Kidney tubule cell (primary cell): ENCODE measurements around the gene SUV39H2.
"Not testable (repeated sequence)": the region's sequence is repeated elsewhere in the genome, so short reads cannot be mapped to it uniquely, and the experiment has no call there.

ENCODE experiments used
- DNase-seq: peaks from one replicate; pipeline ENCODE4 v3.0.0-alpha.2; 2018; ENCODE audit warnings: low spot score

SUV39H2 gene, protein sequence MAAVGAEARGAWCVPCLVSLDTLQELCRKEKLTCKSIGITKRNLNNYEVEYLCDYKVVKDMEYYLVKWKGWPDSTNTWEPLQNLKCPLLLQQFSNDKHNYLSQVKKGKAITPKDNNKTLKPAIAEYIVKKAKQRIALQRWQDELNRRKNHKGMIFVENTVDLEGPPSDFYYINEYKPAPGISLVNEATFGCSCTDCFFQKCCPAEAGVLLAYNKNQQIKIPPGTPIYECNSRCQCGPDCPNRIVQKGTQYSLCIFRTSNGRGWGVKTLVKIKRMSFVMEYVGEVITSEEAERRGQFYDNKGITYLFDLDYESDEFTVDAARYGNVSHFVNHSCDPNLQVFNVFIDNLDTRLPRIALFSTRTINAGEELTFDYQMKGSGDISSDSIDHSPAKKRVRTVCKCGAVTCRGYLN

DNA sequence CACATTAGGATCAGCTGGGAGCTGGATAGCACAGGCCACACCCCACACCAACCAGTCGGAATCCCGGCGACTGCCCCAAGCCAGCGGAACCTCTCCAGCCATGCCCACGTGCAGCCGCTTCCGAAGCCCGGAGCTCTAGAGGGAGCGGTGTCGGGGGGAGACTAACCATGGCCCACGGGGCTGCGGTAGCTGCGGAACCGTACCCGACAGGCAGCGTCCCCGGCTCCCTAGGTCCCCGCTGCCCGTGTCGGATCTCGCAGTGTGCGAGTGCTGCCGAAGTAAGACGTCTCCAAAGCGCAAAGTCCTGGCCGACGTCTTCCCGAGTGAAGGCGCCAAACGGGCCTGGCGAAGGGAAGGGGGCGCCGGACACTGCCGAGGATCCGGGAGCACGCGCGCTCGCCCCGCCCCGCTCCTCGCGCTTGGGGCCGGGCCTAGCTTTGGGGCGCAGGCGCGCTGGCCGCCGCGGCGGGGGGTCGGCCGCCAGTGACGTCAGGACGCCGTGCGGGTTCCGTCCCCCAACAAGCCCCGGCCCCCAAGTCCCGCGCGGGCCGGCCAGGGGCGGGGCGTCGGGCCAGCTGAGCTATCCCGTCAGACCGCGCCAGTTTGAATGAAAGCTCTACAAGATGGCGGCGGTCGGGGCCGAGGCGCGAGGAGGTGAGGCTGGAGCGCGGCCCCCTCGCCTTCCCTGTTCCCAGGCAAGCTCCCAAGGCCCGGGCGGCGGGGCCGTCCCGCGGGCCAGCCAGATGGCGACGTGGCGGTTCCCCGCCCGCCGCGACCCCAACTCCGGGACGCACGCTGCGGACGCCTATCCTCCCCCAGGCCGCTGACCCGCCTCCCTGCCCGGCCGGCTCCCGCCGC is at the start of gene SUV39H2:
TSS of gene SUV39H2 (plus strand) at position 601 of the 858 bp plus-strand sequence. CDS start at position 624, 23 bp downstream.
- DNase-seq, result peak; percentile 96

DNA sequence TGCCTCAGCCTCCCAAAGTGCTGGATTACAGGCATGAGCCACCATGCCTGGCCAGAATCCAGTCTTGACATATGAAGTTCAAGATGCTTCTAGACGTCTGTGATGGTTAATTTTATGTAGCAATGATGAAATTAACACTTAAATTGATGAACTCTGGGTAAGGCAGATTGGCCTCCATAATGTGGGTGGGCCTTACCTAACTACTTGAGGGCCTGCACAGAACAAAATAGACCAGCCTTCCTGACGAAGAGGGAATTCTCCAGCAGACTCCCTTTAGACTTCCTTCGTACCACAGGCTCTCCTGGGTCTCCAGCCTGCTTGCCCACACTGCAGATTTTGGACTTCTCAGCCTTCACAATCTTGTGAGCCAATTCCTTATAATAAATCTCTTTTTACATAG is 45.6 kb upstream of the SUV39H2 start:
- no peak for DNase-seq

DNA sequence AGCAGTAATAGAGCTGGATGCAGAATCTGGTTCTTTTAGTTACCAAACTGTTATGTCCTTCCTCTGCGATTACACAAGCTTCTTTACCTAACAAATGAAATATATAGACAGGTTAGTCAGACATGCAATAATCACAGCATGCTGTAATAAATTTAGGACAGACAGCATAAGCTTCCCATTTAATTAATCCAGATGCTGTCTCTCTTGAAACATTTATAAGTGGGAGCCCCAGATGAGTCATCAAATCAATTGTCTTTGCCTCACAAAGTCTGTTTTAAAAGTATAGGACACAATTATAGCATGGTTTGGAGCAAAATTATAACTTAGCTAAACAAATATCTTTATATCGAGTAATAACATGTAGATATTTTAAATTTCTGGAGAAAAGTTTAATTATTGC is 42.5 kb upstream of the SUV39H2 start:
- DNase-seq, result no peak

DNA sequence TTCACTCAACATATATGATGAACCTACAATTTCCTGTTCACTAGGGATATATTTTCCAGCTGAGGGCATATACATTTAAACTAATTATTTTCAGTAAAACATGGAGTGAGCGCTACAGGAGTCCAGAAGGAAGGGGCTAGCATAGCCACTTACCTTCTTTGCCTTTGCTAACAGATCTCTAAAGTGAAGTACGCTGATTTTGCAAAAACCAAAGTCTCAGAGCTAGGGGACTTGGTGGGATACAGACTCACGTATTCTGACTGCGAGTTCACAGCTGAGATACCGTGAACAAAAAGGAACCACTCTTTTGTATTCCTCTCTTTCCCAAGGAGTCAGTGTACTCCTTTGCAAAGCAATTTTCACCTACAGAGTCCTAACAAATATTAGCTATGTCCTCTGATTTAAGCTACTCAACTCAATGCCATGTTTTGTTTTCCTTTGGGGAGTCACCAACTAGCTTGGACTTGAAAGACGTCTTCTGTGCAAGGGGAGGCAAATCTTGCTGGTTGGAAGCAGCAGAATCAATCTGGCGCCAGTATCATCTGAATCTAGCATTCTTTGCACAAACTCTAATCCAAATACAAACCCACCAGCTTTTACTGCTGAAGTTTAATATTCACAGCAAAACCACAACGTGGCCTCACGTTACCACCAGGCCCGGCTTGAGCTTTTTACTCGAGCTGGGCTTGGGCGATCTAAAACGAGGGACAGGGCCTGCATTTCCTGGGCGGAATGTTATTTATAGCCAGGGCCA is 41.5 kb upstream of the SUV39H2 start:
- DNase-seq, result no peak

DNA sequence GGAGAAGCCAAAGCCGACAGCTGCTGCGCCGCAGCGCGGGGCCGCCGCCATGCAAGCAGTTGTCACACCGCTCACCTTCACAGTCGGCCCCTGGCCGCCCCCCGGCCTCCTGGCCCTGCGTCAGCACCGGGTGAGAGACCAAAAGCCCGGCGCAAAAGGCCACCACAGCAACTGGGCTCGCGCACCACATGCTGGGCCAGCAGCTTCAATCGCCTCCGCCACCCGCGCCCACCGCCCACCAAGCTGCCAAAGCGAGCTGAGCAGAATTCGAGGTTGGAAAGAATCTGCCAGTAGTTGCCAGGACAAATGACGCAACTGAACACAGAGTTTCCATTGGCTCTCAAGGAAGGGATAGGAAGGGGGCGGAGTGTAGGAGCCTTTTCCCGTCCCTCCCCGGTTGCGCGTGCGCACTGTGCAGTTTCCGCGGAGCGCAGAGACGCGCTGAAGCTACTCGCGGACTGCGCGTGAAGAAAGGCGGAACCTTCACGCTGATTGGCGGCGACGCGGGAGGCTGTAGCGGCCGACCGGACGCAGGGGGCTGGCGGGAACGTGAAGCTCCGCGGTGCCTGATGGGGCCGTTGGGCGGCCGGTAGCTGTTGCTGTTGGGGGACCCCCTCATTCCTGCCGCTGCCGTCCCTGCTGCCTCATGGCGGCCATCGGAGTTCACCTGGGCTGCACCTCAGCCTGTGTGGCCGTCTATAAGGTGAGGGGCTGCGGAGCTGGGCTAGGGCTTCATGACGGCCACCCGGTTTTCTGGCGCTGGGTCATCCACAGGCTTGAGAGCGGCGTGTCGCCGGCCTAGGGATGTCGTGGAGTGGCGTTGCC is 40.7 kb upstream of the SUV39H2 start, which contains the start of the genes CDNF, HSPA14 and MSANTD7:
TSS of gene CDNF (minus strand) at position 281 of the 825 bp plus-strand sequence. CDS start at position 190, 91 bp downstream.
TSS of gene HSPA14 (plus strand) at position 550 of the 825 bp plus-strand sequence. CDS start at position 647, 97 bp downstream.
TSS of gene MSANTD7 (plus strand) at position 550 of the 825 bp plus-strand sequence. CDS start 3,979 bp downstream, outside the sequence.
- peak; percentile 100 for DNase-seq

DNA sequence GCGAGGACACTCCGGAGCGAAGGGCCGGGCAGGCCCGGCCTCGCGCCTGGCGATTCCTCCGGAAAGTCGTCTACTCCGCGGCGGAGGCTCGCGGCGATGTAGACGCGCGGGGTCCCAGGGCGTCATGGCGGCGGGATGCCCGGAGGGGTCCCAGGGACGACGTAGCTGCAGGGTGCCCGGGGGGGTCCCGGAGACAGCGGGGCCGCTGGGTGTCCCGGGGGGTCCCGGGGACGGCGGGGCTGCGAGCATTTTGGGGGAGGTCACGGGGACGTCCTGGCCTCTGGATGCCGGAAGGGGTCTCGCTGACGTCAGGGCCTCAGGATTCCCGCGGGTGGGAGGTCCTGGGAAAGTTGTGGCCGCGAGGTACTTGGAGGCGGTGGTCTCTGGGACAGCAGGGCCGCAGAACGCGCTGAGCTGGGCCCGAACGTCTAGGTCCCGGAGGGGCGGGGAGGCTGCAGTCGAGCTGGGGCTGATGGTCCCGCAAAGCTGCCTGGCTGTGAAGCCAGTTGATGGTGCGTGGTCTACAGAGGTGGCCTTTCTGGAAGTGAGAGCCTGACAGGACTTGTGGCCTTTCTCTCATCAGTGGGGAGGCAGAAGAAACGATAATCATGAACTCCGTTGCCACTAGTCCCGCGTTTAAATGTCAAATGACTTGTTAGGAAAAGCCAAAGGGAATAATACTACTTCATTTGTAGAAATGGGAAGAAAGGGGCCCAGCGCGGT is 39.9 kb upstream of the SUV39H2 start:
- peak; percentile 19 for DNase-seq

DNA sequence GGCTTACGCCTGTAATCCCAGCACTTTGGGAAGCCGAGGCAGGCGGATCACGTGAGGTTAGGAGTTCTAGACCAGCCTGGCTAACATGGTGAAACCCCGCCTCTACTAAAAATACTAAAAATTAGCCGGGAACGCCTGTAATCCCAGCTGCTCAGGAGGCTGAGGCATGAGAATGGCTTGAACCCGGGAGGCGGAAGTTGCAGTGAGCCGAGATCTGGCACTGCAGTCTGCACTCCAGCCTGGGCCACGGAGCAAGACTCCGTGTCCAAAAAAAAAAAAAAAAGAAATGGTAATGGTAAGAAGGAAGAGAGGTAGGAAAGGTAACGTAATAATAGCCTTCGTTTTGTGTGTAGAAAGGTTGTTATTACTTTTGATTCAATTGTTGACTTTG is 39.4 kb upstream of the SUV39H2 start:
- peak; percentile 43 for DNase-seq

DNA sequence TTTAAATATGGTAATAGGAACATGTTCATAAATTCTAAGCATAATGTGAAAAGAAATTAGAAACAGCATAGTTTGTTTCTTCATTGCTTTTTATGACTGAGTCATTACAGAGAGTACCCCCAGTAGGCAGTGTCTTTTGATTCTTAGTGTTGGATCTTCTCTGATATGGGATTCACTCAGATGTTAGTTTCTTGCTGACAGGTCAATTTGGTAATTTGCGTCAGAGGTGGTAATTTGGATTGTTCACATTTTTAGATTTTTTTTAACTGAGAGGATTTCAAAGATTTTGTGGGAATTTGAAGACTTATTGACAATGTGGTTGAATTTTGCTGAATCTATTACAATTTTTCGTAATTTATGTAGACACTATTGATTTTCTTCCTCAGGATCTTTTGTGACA is 38.5 kb upstream of the SUV39H2 start:
- DNase-seq, result no peak

DNA sequence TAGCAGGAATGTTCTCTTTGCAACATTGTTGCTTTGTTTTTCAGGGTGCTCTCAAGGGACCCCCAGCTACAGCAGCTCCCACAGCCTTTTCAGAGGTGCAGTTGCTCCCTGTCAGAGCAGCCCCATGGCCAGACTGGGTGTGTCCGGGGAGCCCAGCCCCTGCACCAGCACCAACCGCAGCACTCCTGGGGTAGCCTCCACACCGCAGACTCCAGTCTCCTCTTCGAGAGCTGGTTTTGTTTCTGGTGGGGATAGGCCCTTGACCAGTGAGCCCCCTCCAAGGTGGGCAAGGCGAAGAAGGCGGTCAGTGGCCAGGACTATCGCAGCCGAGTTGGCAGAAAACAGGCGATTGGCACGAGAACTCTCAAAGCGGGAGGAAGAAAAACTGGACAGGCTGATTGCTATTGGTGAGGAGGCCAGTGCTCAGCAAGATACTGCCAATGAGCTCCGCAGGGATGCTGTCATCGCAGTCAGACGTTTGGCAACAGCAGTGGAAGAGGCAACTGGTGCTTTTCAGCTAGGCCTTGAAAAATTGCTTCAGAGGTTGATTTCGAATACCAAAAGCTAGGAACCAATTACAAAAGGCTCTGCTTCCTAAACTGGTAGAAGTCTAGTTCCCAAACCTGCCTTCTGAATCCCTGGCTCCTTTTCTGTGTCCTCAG is 35.2 kb upstream of the SUV39H2 start:
- DNase-seq, result no peak

DNA sequence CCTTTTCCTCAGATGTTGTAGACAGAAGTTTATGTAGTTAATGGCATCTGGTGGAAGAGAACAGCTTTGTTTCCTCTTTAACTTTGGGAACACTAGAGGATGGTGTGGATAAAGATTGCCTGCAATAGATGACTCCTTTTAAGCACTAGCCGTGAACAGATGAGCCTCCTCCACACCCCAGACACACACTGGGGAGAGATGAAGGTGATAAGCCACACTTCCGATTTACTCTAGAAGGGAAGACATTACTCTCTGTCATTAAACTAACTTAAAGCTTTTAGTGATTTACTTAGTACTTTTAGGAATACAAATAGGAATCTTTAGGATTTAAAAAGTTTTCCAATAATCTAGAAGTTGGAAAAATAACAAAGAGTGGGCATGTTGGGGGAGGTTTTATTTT is 33.7 kb upstream of the SUV39H2 start:
- DNase-seq, result no peak

DNA sequence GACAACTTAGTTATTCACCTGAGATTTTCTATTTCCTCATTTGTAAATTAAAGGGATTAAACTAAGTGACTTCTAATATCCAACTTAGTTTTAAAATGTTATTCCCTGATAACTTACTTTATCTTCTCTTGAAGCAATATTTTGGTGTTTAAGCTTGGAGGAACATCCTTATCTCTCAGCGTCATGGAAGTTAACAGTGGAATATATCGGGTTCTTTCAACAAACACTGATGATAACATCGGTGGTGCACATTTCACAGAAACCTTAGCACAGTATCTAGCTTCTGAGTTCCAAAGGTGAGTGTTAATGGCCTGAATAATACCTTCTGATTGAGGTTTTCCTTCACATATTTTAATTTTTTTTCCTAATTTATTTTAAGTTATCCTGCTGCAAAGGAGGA is 26.4 kb upstream of the SUV39H2 start:
- no peak for DNase-seq

DNA sequence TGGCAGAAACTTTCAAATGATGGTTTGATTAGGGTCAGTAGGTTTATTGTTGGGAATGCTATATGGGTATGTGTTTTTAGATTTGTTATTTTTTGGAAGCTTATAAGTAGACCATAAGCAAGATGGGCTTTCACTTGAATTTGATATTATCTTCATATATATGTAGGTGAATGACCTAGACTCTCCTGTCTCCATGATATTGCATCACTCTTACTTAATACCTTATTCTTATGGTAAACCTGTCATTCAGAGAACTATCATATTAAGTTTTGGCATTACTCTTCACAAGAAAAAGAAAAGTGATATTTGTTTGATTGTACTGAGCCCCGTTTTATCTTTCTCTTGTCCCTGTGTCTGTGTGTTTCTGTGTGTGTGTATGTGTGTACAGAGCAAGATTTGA is 23.2 kb upstream of the SUV39H2 start:
- DNase-seq, result no peak

DNA sequence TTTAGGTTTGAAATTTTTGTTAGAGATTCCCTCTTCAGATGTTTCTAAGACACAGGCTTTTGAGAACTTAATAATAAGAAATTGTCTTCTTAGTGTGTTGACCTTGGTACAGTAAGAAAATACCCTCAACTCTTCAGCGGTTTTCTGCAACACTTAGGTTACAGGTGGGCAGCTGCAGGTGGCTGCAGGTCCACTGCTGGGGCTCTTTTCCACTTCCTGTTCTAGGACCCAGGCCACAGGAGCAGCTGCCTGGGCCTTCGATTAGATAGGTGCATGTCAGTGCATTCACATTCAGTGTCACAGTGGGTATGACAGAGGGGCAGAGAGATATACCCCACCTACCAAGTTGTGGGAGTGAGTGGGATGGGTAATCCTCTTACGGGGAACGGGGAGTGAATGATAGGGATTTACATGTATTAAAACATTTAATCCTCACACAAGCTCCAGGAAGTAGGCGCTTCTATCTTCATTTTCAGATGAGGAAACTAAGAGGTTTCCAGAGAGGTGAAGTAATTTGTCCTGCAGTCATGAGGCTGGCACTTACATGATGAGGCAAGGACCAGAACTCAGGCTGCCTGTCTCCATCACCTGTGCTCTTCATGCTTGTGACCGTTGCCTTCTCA is 20.2 kb upstream of the SUV39H2 start:
- no peak for DNase-seq

DNA sequence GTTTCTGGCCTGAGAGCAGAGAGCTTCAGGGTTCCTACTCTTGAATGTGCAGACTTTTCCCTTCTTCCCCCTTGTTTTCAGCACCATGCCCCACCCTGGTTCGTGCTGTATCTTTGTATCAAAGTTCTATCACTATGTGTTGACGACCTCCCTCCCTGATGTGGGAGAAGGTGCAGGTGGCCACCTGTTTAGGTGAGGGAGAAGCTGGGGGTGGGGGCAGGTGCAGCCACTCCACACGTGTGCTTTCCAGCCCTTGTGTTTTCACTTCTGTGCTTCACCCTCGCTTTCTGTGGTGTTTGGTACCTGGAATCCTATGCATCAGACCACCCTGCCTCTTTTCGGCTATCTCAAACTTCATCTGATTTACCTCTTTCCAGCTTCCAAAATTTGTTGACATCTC is 19.6 kb upstream of the SUV39H2 start:
- DNase-seq, result no peak

DNA sequence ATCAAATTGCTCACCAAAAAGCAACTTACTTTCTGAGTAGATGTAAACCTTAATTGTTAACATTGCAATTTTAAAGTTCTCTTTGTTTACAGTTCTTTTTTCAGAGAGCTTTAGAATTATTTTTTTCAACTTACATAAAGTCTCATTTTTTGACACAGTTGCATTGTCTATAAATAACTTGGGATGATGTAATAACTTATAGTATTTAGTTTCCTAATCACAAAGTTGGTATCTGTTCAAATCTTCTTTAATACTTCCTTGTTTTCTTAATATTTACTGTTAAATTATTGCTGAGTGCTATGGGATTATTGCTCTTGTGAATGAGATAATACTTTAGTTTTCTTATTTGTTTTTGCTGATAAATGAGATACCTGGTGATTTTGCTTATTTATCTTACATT is 18.9 kb upstream of the SUV39H2 start:
- DNase-seq, result no peak

DNA sequence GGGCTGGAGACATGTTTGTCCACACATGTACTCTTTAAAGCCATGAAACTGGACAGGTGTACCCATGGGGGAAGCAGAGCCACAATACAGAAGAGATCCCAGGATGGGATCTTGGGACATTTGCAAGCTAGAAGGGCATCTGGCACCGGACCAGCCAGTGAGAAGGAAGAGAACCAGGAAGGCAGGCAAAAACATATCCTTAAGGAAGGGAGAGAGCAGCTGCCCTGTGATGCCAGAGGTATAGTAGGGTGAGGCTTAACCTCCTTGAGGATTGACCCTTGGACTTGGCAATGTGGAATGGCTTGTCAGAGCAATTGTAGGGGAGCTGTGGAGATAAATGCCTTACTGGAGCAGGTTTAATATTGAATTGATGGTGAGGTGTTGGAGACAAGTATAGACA is 17.9 kb upstream of the SUV39H2 start:
- DNase-seq, result no peak

DNA sequence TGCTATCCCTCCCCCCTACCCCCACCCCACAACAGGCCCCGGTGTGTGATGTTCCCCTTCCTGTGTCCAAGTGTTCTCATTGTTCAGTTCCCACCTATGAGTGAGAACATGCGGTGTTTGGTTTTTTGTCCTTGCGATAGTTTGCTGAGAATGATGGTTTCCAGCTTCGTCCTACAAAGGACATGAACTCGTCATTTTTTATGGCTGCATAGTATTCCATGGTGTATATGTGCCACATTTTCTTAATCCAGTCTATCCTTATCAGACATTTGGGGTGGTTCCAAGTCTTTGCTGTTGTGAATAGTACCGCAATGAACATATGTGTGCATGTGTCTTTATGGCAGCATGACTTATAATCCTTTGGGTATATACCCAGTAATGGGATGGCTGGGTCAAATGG is 14.2 kb upstream of the SUV39H2 start:
- not testable (repeated sequence) for DNase-seq

DNA sequence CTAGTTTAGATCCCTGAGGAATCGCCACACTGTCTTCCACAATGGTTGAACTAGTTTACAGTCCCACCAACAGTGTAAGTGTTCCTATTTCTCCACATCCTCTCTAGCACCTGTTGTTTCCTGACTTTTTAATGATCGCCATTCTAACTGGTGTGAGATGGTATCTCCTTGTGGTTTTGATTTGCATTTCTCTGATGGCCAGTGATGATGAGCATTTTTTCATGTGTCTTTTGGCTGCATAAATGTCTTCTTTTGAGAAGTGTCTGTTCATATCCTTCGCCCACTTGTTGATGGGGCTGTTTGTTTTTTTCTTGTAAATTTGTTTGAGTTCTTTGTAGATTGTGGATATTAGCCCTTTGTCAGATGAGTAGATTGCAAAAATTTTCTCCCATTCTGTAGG is 13.8 kb upstream of the SUV39H2 start:
- DNase-seq, result not testable (repeated sequence)

DNA sequence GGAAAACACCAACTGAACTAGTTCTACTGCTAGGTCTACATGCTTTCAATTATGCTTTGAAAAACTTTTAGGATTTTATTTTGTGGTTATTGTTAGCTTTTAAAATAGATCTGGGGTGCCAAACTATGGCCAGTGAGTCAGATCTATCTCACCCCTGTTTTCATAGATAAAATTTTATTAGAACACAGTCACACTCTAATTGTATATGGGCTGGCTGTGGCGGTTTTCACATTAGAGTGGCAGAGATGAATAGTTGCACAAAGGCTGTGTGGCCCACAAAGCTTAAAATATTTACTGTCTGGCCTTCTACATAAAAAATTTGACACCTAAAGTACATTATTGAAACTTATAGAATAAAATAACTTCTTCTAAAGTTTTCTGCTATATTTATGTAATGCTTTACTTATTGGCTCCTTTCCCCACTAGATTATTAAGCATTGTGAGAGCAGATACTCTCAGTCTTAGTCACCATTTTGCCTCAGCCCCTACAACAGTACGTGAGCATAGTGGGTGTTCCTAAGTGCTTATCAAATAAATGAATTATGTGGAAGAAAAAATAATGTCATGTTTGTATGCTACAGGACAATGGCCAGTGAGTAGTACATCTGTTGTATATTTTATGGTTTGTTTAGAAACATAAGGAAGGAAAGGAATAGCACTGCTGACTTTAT is 5.4 kb upstream of the SUV39H2 start:
- peak; percentile 15 for DNase-seq
